ENCODE results near the gene SPNS1.
"Not testable (repeated sequence)": the region's sequence is repeated elsewhere in the genome, so short reads cannot be mapped to it uniquely, and the experiment has no call there.

The SPNS1 gene

GRCh38 chr16:28958216-28958615 lies 16.4 kb upstream of the SPNS1 start:
- DNase-seq (ENCODE audit: low read depth): no peak

DNA sequence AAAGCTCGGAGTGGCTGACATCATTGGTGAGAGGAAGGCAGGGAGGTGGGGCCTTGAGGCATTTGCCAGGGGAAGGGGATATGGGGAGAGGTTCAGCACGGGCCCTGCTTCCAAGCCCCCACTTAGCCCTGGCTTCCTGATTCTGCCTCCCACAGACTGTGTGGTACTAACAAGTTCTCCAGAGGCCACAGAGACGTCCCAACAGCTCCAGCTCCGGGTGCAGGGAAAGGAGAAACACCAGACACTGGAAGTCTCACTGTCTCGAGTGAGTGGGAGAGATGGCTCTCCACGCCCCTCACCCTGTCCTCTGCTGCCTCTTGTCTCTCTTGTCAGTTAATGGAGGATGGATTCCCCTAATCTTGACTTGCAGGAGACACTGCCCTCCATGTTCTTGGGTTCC lies 15.7 kb upstream of the SPNS1 start:
- no peak for DNase-seq (ENCODE audit: low read depth)

DNA sequence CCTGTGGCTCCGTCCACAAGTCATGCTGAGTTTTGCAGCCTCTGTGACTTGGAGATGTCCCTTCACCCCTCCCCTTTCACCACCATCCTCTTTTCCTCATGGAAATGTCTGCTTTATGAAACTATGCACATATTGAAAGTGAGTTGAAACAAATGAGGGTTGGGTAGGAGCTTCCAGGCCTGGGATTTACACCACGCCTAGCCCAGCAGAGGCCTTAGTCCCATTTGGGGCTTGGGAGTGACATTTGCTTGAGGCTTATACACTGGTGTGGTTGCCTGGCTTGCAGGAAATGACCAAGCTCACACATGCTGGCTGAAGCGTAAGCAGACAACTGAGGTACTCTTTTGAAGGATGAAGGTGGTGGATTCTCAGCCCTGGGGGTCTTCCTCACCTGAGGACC lies 10.5 kb upstream of the SPNS1 start:
- no peak for DNase-seq (ENCODE audit: low read depth)

DNA sequence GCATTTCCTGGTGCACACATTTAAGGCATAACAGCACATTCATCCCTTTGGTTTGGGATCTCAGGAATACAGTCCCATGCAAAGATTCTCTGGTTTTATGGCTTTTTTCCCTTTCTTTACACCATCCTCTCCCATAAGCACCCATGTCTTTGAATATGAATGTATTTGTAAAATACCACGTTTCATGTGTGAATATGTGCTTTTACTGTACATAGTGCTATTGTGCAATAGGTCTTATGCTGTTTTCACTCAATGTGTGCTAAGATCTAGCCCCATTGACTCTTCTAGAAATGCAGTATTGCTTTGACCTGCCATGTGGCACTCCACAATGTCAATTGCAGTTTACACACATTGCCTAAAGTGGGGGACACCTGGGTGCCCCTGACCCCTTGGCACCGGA lies 10.1 kb upstream of the SPNS1 start:
- DNase-seq (ENCODE audit: low read depth): no peak

DNA sequence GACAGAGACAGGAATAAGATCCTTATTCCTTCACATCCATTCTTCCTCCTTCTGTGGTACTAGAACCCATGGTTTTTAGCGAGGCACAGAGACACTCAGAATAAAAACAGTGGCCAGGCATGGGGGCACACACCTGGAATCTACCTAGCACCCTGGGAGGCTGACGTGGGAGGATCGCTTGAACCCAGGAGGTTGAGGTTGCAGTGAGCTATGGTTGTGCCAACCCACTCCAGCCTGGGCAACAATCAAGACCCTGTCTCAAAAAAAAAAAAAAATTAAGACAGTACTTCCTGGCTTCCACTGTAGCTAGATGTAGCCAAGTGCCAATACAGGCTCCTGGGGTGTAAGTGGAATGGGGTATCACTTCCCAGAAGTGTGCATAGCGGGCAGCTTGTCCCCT lies 7.4 kb upstream of the SPNS1 start:
- DNase-seq (ENCODE audit: low read depth): no peak

GRCh38 chr16:28969696-28970095 lies 4.9 kb upstream of the SPNS1 start:
- DNase-seq (ENCODE audit: low read depth): not testable (repeated sequence)

GRCh38 chr16:28974007-28974436 lies 556 bp upstream of the SPNS1 start:
- no peak for DNase-seq (ENCODE audit: low read depth)

GRCh38 chr16:28975158-28975599 lies 601 bp downstream of the SPNS1 start:
- no peak for DNase-seq (ENCODE audit: low read depth)

DNA sequence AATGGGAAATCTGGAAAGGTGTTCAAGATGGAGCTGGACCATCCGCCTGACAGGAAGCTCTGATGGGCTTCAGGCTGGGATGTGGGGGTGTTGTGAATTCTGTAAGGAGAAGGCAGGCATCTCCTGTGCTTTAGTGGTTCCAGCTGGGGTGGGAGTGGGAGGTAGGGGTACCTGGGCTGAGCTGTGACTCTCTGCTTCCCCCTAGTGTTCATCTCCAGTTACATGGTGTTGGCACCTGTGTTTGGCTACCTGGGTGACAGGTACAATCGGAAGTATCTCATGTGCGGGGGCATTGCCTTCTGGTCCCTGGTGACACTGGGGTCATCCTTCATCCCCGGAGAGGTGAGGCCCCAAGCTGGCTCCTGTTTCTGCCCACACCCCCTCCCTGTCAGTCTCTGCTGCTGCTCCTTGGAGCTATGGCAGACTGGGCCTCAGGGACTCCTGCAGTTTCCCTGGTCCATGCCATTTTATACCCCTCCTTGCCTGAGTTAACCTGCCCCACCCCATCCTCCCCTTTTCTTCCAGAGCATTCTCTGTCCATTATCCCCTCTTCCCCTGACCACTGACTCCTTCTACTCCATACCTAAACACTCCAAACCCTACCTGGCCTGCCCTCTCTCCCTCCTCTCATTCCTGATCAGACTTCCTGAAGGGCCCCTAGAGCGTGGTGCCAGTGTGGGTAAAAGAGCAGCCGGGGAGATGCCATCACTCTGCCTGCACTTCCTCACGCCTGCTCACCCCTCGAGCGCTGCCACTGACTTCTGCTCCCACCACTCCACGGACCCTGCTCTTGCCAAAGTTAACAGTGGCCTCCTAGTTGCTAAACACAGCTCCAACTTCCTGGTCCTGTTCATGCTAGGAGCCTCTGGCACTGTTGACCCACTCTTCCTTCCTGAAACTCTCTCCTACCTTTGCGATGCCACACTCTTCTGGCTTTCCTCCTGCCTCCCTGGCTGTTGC lies 3.4 kb downstream of the SPNS1 start:
- no peak for DNase-seq (ENCODE audit: low read depth)

- DNase-seq (ENCODE audit: low read depth): not testable (repeated sequence)
Measured at GRCh38 chr16:28980330-28980729, 5.8 kb downstream of the SPNS1 start.

DNA sequence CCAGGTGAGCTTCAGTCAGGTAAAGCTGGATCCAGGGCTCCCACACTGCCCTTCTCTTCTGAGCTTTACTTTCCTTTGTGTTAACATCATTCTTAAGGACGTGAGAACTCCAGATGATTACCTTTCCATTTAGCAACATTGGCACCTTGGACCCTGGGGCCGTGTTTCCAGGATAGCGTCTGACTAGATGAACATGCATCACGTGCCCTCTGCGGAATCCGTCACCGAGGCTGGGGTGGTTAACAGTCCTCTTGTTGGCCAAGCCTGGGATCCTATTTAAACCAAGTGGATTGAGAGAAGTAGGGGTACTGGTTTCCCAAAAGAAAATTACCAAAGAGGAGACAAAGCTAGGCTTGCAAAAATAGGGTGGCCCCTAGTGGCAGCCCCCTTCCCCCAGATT lies 6.4 kb downstream of the SPNS1 start:
- DNase-seq (ENCODE audit: low read depth): no peak

GRCh38 chr16:28981517-28981916 lies 6.9 kb downstream of the SPNS1 start:
- no peak for DNase-seq (ENCODE audit: low read depth)

DNA sequence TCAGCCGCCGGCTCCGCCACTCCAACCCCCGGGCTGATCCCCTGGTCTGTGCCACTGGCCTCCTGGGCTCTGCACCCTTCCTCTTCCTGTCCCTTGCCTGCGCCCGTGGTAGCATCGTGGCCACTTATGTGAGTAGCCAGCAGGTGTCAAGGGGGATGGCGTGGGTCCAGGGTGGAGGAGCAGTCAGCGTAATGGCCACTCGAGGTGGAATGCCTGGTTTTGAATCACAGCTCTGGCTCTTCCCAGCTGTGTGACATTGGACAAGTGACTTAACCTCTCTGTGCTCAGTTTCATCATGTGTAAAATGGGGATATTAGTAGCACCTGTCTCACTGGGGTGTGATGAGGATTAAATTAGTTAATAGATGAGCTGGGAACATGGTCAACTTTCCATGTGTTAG lies 7.8 kb downstream of the SPNS1 start:
- no peak for DNase-seq (ENCODE audit: low read depth)

GRCh38 chr16:28982949-28983348 lies 8.4 kb downstream of the SPNS1 start:
- no peak for DNase-seq (ENCODE audit: low read depth)

DNA sequence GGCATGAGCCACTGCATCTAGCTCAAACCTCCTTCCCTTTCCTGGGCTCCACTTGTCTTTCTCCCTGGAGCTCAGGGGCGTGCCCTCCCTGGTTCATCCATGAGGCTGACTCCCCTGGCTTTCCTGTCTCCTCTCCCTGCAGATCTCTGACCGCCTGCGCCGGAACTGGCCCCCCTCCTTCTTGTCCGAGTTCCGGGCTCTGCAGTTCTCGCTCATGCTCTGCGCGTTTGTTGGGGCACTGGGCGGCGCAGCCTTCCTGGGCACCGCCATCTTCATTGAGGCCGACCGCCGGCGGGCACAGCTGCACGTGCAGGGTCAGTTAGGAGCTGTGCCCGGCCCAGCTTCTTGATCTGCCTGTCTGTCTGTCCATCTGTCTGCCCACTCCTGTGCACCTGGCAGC lies 9.1 kb downstream of the SPNS1 start:
- no peak for DNase-seq (ENCODE audit: low read depth)

DNA sequence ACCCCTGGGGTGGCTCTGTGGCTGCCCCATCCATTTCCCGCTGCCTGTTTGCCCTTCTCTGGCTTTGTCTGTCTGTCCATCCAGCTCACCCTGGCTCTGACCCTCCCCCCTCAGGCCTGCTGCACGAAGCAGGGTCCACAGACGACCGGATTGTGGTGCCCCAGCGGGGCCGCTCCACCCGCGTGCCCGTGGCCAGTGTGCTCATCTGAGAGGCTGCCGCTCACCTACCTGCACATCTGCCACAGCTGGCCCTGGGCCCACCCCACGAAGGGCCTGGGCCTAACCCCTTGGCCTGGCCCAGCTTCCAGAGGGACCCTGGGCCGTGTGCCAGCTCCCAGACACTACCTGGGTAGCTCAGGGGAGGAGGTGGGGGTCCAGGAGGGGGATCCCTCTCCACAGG lies 9.5 kb downstream of the SPNS1 start:
- no peak for DNase-seq (ENCODE audit: low read depth)

- DNase-seq (ENCODE audit: low read depth): peak; percentile 74
Measured at GRCh38 chr16:28984619-28985135, 10.1 kb downstream of the SPNS1 start, which contains the start of gene LAT. Gene LAT, plus strand, starts transcription at chr16:28985052. Its CDS starts 366 bp downstream, at chr16:28985418.

DNA sequence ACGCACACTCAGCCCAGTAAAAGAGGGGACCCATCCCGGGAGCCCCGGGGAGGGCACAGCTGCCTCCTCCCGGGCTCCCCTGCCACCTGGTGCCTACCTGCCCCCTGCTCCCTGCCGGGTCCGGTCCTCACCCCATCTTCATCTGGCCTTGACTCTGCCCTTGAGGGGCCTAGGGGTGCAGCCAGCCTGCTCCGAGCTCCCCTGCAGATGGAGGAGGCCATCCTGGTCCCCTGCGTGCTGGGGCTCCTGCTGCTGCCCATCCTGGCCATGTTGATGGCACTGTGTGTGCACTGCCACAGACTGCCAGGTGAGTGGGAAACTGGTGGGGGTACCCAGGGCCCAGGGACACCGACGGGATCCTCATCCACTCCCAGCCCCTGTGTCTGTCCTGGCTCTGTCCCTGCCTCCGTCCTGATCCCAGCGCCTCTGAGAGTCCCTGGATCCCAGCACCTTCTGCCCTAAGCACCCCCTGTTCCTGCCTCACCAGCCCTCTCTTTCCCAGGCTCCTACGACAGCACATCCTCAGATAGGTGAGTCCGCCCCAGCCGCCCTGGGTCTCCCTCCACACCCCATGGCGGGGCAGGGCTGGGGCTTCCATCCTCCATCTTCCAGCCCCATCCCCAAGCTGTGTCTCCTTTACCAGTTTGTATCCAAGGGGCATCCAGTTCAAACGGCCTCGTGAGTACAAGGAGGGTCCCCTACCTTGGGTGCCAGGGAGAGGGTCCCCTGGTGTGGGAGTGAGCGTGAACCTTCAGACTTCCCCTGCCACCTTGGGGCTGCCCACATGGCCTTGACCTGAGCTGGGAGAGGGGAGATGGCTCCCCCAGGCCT lies 10.8 kb downstream of the SPNS1 start:
- DNase-seq (ENCODE audit: low read depth): no peak

GRCh38 chr16:28986046-28986445 lies 11.5 kb downstream of the SPNS1 start:
- no peak for DNase-seq (ENCODE audit: low read depth)

DNA sequence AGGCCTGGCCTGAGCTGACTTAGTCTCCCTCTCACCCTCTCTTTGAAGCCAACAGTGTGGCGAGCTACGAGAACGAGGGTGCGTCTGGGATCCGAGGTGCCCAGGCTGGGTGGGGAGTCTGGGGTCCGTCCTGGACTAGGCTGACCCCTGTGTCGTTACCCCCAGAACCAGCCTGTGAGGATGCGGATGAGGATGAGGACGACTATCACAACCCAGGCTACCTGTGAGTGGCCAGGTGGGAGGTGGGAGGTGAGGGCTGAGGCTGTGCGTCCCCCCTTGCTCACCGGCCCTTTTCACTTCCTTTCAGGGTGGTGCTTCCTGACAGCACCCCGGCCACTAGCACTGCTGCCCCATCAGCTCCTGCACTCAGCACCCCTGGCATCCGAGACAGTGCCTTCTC lies 11.9 kb downstream of the SPNS1 start:
- no peak for DNase-seq (ENCODE audit: low read depth)

DNA sequence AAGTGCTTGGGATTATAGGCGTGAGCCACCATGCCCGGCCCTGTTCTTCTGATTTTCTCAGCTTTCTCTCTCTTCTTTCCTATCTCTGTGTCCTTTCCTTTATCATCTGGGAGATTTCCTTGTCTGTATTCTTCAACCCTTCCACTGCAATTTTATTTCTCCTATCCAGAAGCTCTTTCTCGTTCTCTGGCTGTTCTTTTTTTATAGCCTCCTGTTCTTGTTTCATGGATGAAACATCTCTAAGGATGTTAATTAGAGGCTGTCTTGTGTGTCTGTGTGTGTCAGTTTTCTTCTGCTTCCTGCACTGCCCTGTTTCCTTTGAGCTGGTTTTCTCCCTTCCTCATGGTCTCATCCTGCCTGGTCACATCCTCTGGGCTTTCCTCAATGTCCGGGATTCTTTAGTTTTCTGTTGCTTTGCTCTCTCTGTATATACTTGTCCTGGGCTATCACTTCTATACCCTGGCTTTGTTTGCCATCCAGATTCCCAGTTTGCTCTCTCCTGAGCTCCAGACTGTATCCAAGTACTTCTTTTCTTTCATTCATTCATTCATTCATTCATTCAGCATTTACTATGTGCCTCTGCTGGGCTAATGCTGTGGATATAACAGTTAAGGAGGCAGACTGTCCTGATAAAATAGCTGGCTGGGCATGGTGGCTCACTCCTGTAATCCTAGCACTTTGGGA lies 12.7 kb downstream of the SPNS1 start:
- no peak for DNase-seq (ENCODE audit: low read depth)

DNA sequence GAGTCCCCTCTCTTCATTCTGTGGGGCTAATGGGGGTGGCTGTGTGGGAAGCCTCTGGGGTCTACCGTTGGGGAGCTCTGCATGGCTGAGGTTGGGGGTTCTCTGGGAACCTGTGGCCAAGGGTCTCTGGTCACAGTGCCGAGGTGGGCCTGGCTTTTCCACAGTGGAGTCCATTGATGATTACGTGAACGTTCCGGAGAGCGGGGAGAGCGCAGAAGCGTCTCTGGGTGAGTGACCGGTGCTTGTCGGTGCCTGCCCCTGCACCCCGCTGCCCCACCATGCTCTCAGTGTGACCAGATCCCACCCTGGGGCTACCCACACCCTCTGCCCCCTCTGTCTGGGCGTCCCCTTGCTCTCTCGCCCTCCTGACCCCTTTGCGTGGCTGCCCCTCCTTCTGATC lies 14.8 kb downstream of the SPNS1 start:
- DNase-seq (ENCODE audit: low read depth): no peak

Measured in activated T-helper 9 cell treated with anti-CD3 and anti-CD28 coated beads, Interleukin-2, amount 50 U/mL, for 16 hours (primary cell).